Esophagus muscularis mucosa (tissue), 4 donors: Measurements from ENCODE around the gene CCDC148. TPM values are rescaled to one million over a fixed set of nuclear protein-coding genes. Genes with fewer than 3 reads are reported as not detected.

Source experiments
- DNase-seq: peaks from one replicate; pipeline ENCODE4 v3.0.0-alpha.2; 2017; ENCODE audit errors: extremely low spot score
- H3K27ac ChIP-seq, 4 donors: fragments of 200-600 bp; sonication (generic); replicated peaks in 1 of 4; 1 replicate in 3 of 4; 2 replicates in 1 of 4; pipeline ENCODE4 v1.5.1; 2016 to 2019; ENCODE audit warnings: mild to moderate bottlenecking in 1 of 4
- H3K27me3 ChIP-seq, 4 donors: fragments of 200-600 bp; sonication (generic); one replicate each; pipeline versions ENCODE4 v1.5.1 to v1.6.0; 2016 to 2019
- H3K36me3 ChIP-seq, 4 donors: fragments of 200-600 bp; sonication (generic); one replicate each; pipeline ENCODE4 v1.5.1; 2016 to 2019
- H3K4me1 ChIP-seq, 4 donors: fragments of 200-600 bp; sonication (generic); one replicate each; pipeline ENCODE4 v1.5.1; 2016 to 2019
- H3K4me3 ChIP-seq, 4 donors: fragments of 200-600 bp; sonication (generic); 1 replicate in 2 of 4; 2 replicates in 2 of 4; pipeline ENCODE4 v1.5.1; 2016 to 2019; ENCODE audit warnings: mild to moderate bottlenecking in 4 of 4, moderate library complexity in 1 of 4
- H3K9me3 ChIP-seq, 4 donors: fragments of 200-600 bp; sonication (generic); 1 replicate in 3 of 4; 2 replicates in 1 of 4; pipeline ENCODE4 v1.5.1; 2016 to 2019
- EP300 ChIP-seq: sonication (generic); formaldehyde crosslinking; IDR thresholded peaks from one replicate; pipeline ENCODE4 v1.6.1; 2017; ENCODE audit warnings: antibody characterized with exemption
- POLR2A ChIP-seq: fragments of 450-650 bp; IDR thresholded peaks from one replicate; pipeline ENCODE4 v1.6.1; 2017; ENCODE audit warnings: antibody characterized with exemption, moderate library complexity, mild to moderate bottlenecking, low read depth
- POLR2AphosphoS5 ChIP-seq, 2 donors: sonication (generic); formaldehyde crosslinking; IDR thresholded peaks; one replicate each; pipeline ENCODE4 v1.6.1; 2017; ENCODE audit warnings: antibody characterized with exemption in 2 of 2
- WGBS: methylation state at CpG from one replicate; pipeline ENCODE4 v1.1.5; 2018; 5-methylcytosine and 5-hydroxymethylcytosine counted together
- intact Hi-C: fragments of 100-400 bp; cut with DNase I; formaldehyde crosslinking; loops from one replicate; pipeline ENCODE4 v1.15.1; 2023
- total RNA-seq, 4 donors: library from RNA; depleted of rRNA; stranded (reverse); fragments of >200 nt; gene quantifications; one replicate each; pipeline versions ENCODE4 v1.1.0 to v1.2.1, GENCODE V29; 2016
- TF ChIP-seq, protein P1 (sequence below), 3 experiments: fragments of 200-600 bp in 2 of 3; fragments of 450-650 bp in 1 of 3; sonication (generic) in 2 of 3; IDR thresholded peaks; one replicate each; pipeline ENCODE4 v1.5.1; 2017 to 2019; ENCODE audit warnings: antibody characterized with exemption in 3 of 3, mild to moderate bottlenecking in 2 of 3, moderate library complexity in 1 of 3

Gene CCDC148
- total RNA-seq, 4 donors from 2014 or later: 2.1 to 3.7 (median 2.9) TPM

DNA sequence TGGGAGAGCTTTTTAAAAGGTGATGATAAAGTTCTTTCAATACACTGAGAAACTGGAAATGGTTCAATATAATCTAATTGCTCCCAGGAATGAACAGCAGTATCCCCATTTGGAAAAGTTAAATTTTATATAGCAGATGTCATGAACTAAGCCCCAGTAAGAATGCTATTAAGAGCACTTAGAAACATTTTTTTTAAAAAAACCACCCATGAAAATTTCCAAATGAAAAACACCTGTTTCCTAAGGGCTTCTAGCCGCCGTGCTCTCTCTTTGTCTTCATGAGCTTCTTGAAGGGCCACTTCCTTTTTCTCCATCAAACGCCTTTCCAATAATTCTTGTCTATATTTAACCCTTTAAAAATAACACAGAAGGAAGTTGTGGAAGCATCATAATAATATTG lies 277.9 kb downstream of the CCDC148 start:
- Histone ChIP-seq H3K4me1 (peaks cover 0 to 2% (median 0%) of the 10 kb centered on the region in 4 donors), H3K9me3 (no peaks in the 10 kb centered on the region), H3K4me3 (no peak overlapping the region), H3K36me3 (no peaks in the 10 kb centered on the region), H3K27me3 (no peaks in the 10 kb centered on the region), H3K27ac (no peak overlapping the region)
- 40% methylated on average over 3 of the region's 3 CpGs for WGBS
- TF ChIP-seq POLR2A (no peak), EP300 (no peak)
- intact Hi-C loops: no loop called here
- no peak for DNase-seq

DNA sequence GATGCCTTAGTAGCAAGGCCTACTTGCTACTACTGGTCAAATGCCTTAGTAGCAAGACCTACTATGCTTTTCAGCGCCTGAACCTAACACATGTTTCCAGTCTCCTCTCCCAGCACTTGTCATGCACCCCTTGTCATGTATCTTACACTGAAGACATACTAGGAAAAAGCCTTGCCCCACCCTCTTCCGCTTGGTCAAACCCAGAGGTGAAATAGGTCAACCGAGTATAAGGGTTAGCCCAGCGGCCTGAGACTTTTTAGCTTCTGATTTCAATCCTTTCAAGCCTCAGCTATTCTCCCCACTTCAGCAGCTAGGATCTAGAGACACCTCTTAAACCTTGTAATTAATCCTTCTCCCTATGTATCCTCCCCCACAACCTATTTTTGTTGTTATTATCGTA lies 281.6 kb downstream of the CCDC148 start:
- Histone ChIP-seq H3K4me3 (no peak overlapping the region), H3K27ac (no peak overlapping the region), H3K36me3 (no peaks in the 10 kb centered on the region), H3K27me3 (no peaks in the 10 kb centered on the region), H3K4me1 (peaks cover 0 to 2% (median 0%) of the 10 kb centered on the region in 4 donors), H3K9me3 (no peaks in the 10 kb centered on the region)
- intact Hi-C loops: no loop called here
- 99% methylated on average over 5 of the region's 5 CpGs for WGBS
- TF ChIP-seq POLR2A (no peak), EP300 (no peak), POLR2AphosphoS5 (IDR thresholded peaks at IDR 0.05) (no peak)
- TF ChIP-seq, protein P1, sequence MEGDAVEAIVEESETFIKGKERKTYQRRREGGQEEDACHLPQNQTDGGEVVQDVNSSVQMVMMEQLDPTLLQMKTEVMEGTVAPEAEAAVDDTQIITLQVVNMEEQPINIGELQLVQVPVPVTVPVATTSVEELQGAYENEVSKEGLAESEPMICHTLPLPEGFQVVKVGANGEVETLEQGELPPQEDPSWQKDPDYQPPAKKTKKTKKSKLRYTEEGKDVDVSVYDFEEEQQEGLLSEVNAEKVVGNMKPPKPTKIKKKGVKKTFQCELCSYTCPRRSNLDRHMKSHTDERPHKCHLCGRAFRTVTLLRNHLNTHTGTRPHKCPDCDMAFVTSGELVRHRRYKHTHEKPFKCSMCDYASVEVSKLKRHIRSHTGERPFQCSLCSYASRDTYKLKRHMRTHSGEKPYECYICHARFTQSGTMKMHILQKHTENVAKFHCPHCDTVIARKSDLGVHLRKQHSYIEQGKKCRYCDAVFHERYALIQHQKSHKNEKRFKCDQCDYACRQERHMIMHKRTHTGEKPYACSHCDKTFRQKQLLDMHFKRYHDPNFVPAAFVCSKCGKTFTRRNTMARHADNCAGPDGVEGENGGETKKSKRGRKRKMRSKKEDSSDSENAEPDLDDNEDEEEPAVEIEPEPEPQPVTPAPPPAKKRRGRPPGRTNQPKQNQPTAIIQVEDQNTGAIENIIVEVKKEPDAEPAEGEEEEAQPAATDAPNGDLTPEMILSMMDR (IDR thresholded peaks at IDR 0.05): no peak
- DNase-seq: no peak

DNA sequence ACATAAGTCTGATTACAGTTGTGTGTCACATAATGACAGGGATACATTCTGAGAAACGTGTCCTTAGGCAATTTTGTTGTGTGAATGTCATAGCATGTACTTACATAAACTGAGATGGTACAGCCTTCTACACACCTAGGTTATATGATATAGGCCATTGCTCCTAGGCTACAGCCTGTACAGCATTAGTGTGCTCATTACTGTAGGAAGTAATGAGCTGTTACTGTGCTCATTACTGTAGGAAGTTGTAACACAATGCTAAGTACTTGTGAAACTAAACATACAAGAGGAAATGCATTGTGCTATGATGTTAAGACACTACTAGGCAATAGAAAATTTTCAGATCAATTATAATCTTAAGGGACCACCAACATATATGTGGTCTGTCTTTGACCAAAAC lies 282.1 kb downstream of the CCDC148 start:
- intact Hi-C loops: no loop called here
- no peak for DNase-seq
- Histone ChIP-seq H3K27me3 (no peaks in the 10 kb centered on the region), H3K4me1 (peaks cover 0 to 2% (median 0%) of the 10 kb centered on the region in 4 donors), H3K4me3 (no peak overlapping the region), H3K9me3 (no peaks in the 10 kb centered on the region), H3K36me3 (no peaks in the 10 kb centered on the region), H3K27ac (no peak overlapping the region)
- 81% methylated on average over 1 of the region's 1 CpG for WGBS
- TF ChIP-seq POLR2AphosphoS5 (IDR thresholded peaks at IDR 0.05): no peak
- TF ChIP-seq, protein P1 (IDR thresholded peaks at IDR 0.05): no peak
- TF ChIP-seq EP300: no peak
- TF ChIP-seq POLR2A: no peak

DNA sequence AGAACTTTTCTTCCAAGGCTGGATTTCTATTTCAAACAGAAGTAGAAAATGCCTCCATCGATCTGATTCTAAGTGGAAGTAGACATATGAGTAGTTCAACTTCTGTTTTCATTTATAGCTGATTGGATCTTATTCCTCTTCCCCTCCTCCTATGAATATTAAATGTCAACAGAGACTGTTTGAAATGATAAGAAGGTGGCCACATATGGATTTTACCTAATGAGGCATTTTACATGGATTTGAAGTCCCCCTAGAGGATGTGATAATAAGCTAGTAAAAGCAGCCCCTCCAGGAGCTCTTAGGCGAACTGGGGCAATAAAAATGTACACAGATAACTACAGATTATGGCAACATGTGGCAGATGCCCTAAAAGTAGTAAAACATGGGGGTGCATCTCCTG lies 283.8 kb downstream of the CCDC148 start:
- intact Hi-C loops: no loop called here
- 39% methylated on average over 2 of the region's 2 CpGs for WGBS
- no peak for DNase-seq

DNA sequence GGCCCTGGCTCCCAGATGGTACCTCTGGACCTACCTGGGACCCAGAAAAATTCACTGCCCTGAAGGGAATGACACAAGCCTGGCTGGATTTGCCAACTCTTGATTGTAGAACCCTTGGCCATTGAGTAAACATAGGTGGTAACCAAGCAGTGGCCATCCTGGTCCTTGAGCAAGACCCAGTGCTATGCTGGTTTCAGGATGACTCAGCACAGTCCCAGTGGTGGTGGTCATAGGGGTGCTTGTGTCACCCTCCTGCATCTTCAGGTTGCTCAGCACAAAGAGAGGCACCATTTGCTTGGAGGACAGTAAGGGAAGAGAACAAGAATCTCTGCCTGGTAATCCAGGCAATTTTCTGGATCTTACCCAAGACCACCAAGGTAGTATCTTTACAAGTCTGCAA lies 302.0 kb downstream of the CCDC148 start:
- no peak for DNase-seq
- intact Hi-C loops: no loop called here

More for the DNA sequence above, 283.8 kb downstream of the CCDC148 start:
- Histone ChIP-seq H3K4me3 (no peak overlapping the region), H3K9me3 (no peaks in the 10 kb centered on the region), H3K27me3 (no peaks in the 10 kb centered on the region), H3K4me1 (no peaks in the 10 kb centered on the region), H3K36me3 (no peaks in the 10 kb centered on the region), H3K27ac (no peak overlapping the region)
- no peak for TF ChIP-seq EP300
- TF ChIP-seq POLR2AphosphoS5 (IDR thresholded peaks at IDR 0.05): no peak
- TF ChIP-seq, protein P1 (IDR thresholded peaks at IDR 0.05): no peak
- TF ChIP-seq POLR2A: no peak

More for the DNA sequence above, 302.0 kb downstream of the CCDC148 start:
- peaks cover 0 to 7% (median 3%) of the 10 kb centered on the region in 4 donors for H3K9me3 ChIP-seq
- no peak overlapping the region for H3K27ac ChIP-seq
- no peaks in the 10 kb centered on the region for H3K36me3 ChIP-seq
- TF ChIP-seq EP300 (no peak), POLR2AphosphoS5 (IDR thresholded peaks at IDR 0.05) (no peak), POLR2A (no peak)
- TF ChIP-seq, protein P1 (IDR thresholded peaks at IDR 0.05): no peak
- H3K27me3 ChIP-seq: no peaks in the 10 kb centered on the region
- H3K4me1 ChIP-seq: no peaks in the 10 kb centered on the region
- H3K4me3 ChIP-seq: no peak overlapping the region
